Measurements from ENCODE around the gene ZNF423. TPM values are rescaled to one million over a fixed set of nuclear protein-coding genes. Genes with fewer than 3 reads are reported as not detected.

The ZNF423 gene
- total and polyA plus RNA-seq, 4 donors: 1.1 to 14.8 (median 3.3) TPM

DNA sequence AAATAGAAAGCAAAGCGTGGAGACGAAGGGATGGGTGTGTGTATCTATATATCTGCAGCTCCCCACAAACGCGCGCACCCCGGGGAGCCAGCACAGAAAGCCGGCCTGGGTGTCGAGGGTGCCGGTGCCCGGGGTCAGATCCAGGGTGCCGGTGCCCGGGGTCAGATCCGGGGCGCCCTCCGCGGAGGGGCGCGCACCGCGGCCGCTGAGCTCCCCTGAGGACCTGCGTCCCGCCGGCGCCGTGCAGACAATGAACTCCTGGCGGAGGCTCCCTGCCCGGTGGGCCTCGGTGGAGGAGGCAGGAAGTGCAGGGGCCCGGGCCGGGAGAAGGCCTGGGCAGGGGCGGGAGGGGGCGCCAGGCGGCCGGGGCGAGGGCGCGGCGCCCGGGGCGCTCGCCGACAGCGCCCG lies 1.1 kb downstream of the ZNF423 start:
- ATAC-seq (ENCODE audit: insufficient read depth, low FRiP score) (no peak), DNase-seq (peak; percentile 63 to 71 (median 65))
- H3K36me3 ChIP-seq (ENCODE audit: control insufficient read depth in 4 of 4, insufficient read depth in 4 of 4, low read length in 4 of 4): no peaks in the 10 kb centered on the region
- H3K9me3 ChIP-seq (ENCODE audit: control insufficient read depth in 4 of 4, insufficient read depth in 3 of 4, low read length in 3 of 4): no peaks in the 10 kb centered on the region
- H3K9ac ChIP-seq (ENCODE audit: insufficient read depth in 1 of 2, low read length in 2 of 2): no peak overlapping the region
- H3K4me3 ChIP-seq: peak overlapping the region; percentile 67
- peak overlapping the region; percentile 80 to 95 for H3K27ac ChIP-seq (ENCODE audit: low read depth in 1 of 2, low read length in 1 of 2)
- H3K4me1 ChIP-seq (ENCODE audit: control insufficient read depth in 5 of 5, insufficient read depth in 5 of 5, low read length in 5 of 5): peaks cover 0 to 59% (median 32%) of the 10 kb centered on the region in 5 donors
- H3K27me3 ChIP-seq (ENCODE audit: control insufficient read depth in 3 of 3, insufficient read depth in 3 of 3, low read length in 2 of 3): no peaks in the 10 kb centered on the region
- TF ChIP-seq CTCF (IDR thresholded peaks at IDR 0.05; ENCODE audit: control extremely low read depth, extremely low read depth): no peak
- WGBS, 2 donors: 1 to 2% methylated on average over 28 to 45 of the region's 45 CpGs

DNA sequence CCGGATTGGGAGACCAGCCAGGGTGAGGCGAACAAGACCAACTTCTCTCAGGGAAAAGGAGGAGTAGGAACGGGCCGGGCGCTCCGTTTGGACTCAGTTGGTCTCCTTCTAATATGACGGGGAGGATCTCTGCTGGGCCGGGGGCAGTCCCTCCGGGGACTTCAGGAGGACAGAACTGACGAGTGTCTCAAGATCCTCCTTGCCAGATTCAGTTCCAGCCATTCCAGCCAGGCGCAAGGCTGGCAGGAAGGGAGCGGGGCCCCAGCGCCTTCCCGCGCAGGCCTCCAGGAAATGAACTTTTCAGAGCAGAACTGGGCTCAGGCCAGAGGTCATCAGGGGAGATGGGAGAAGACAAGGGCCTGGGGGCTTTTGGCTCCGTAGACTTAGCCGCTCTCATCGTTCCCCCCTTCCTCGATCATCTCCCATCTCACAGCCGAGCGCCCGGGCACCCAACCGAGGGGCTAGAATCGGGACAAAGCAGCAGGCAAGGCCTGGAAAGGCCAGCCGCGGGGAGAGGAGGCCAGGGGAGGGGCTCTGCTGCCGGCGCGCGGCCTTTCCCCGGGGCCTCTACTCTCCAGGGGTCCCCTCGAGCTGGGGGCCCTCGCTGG lies 1.6 kb downstream of the ZNF423 start:
- DNase-seq (peak; percentile 57 to 72 (median 68)), ATAC-seq (ENCODE audit: insufficient read depth, low FRiP score) (no peak)
- Histone ChIP-seq H3K36me3 (ENCODE audit: control insufficient read depth in 4 of 4, insufficient read depth in 4 of 4, low read length in 4 of 4) (no peaks in the 10 kb centered on the region), H3K4me1 (ENCODE audit: control insufficient read depth in 5 of 5, insufficient read depth in 5 of 5, low read length in 5 of 5) (peaks cover 0 to 59% (median 30%) of the 10 kb centered on the region in 5 donors), H3K9ac (ENCODE audit: insufficient read depth in 1 of 2, low read length in 2 of 2) (peak overlapping the region in 1 of 2 donors; percentile 73), H3K9me3 (ENCODE audit: control insufficient read depth in 4 of 4, insufficient read depth in 3 of 4, low read length in 3 of 4) (no peaks in the 10 kb centered on the region), H3K27ac (ENCODE audit: low read depth in 1 of 2, low read length in 1 of 2) (peak overlapping the region; percentile 80 to 87), H3K4me3 (peak overlapping the region; percentile 67), H3K27me3 (ENCODE audit: control insufficient read depth in 3 of 3, insufficient read depth in 3 of 3, low read length in 2 of 3) (no peaks in the 10 kb centered on the region)
- no peak for TF ChIP-seq CTCF (IDR thresholded peaks at IDR 0.05; ENCODE audit: control extremely low read depth, extremely low read depth)
- 29 to 43% methylated on average over 33 of the region's 33 CpGs for WGBS, 2 donors

- Histone ChIP-seq H3K4me3 (no peak overlapping the region), H3K9me3 (ENCODE audit: control insufficient read depth in 4 of 4, insufficient read depth in 3 of 4, low read length in 3 of 4) (no peaks in the 10 kb centered on the region), H3K27ac (ENCODE audit: low read depth in 1 of 2, low read length in 1 of 2) (no peak overlapping the region), H3K4me1 (ENCODE audit: control insufficient read depth in 5 of 5, insufficient read depth in 5 of 5, low read length in 5 of 5) (peaks cover 0 to 63% (median 32%) of the 10 kb centered on the region in 5 donors), H3K27me3 (ENCODE audit: control insufficient read depth in 3 of 3, insufficient read depth in 3 of 3, low read length in 2 of 3) (no peaks in the 10 kb centered on the region), H3K36me3 (ENCODE audit: control insufficient read depth in 4 of 4, insufficient read depth in 4 of 4, low read length in 4 of 4) (no peaks in the 10 kb centered on the region), H3K9ac (ENCODE audit: insufficient read depth in 1 of 2, low read length in 2 of 2) (no peak overlapping the region)
- no peak for DNase-seq
- TF ChIP-seq CTCF (IDR thresholded peaks at IDR 0.05; ENCODE audit: control extremely low read depth, extremely low read depth): no peak
- no peak for ATAC-seq (ENCODE audit: insufficient read depth, low FRiP score)
- WGBS, 2 donors: 62 to 82% methylated on average over 5 of the region's 5 CpGs
These were observed 3.6 kb downstream of the ZNF423 start for GRCh38 chr16:49852279-49852678.

DNA sequence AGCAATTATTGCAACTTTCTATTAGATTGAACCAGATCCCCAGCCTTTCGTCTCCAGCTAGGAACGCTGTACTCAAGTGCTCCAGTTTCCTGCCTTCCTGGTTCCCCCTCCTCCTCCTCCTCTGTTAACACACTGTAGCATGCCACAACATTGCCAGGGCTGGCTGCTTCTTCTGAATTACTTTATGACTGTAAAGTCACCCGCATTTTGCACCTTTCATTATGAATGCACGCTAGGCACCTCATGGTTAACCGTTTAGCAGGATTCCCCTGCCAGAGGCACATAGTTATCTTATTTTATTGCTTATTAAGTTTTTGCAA lies 4.5 kb downstream of the ZNF423 start:
- no peak overlapping the region for H3K4me3 ChIP-seq
- no peak overlapping the region for H3K9ac ChIP-seq (ENCODE audit: insufficient read depth in 1 of 2, low read length in 2 of 2)
- no peak for ATAC-seq (ENCODE audit: insufficient read depth, low FRiP score)
- H3K9me3 ChIP-seq (ENCODE audit: control insufficient read depth in 4 of 4, insufficient read depth in 3 of 4, low read length in 3 of 4): no peaks in the 10 kb centered on the region
- peak in 2 of 3 donors; percentile 32 to 47 for DNase-seq
- H3K36me3 ChIP-seq (ENCODE audit: control insufficient read depth in 4 of 4, insufficient read depth in 4 of 4, low read length in 4 of 4): peaks cover 0 to 4% (median 0%) of the 10 kb centered on the region in 4 donors
- H3K27me3 ChIP-seq (ENCODE audit: control insufficient read depth in 3 of 3, insufficient read depth in 3 of 3, low read length in 2 of 3): no peaks in the 10 kb centered on the region
- WGBS, 2 donors: 42 to 60% methylated on average over 5 of the region's 5 CpGs
- H3K4me1 ChIP-seq (ENCODE audit: control insufficient read depth in 5 of 5, insufficient read depth in 5 of 5, low read length in 5 of 5): peaks cover 0 to 63% (median 32%) of the 10 kb centered on the region in 5 donors
- H3K27ac ChIP-seq (ENCODE audit: low read depth in 1 of 2, low read length in 1 of 2): no peak overlapping the region
- no peak for TF ChIP-seq CTCF (IDR thresholded peaks at IDR 0.05; ENCODE audit: control extremely low read depth, extremely low read depth)

All from lung (tissue), 12 donors.